ENCODE results near the gene GPATCH3.
A peak's percentile ranks its signal among the peaks of the same experiment; 100 is the strongest.

GPATCH3 gene

GRCh38 chr1:26856181-26856580, 44.1 kb downstream of the GPATCH3 start:
- Histone ChIP-seq H3K4me3 (ENCODE audit: low read depth, low read length) (no peak overlapping the region), H3K27ac (no peak overlapping the region), H3K36me3 (replicated peaks) (peaks cover 27% of the 10 kb centered on the region), H3K27me3 (replicated peaks) (no peaks in the 10 kb centered on the region)
- in situ Hi-C loops (cut with HindIII; ENCODE audit: low pct_ligation_motif_present, low sequenced_read_pairs): no loop called here
- no peak for DNase-seq
- no peak for TF ChIP-seq CTCF (IDR thresholded peaks at IDR 0.05; ENCODE audit: low read depth, low read length, missing control alignments)

- no peak overlapping the region for H3K27ac ChIP-seq
- in situ Hi-C loops (cut with HindIII; ENCODE audit: low pct_ligation_motif_present, low sequenced_read_pairs): no loop called here
- H3K36me3 ChIP-seq (replicated peaks): peaks cover 32% of the 10 kb centered on the region
- no peaks in the 10 kb centered on the region for H3K27me3 ChIP-seq (replicated peaks)
- no peak for DNase-seq
- no peak for TF ChIP-seq CTCF (IDR thresholded peaks at IDR 0.05; ENCODE audit: low read depth, low read length, missing control alignments)
- H3K4me3 ChIP-seq (ENCODE audit: low read depth, low read length): no peak overlapping the region
Observed at GRCh38 chr1:26855636-26856035, 44.6 kb downstream of the GPATCH3 start.

GRCh38 chr1:26854906-26855305, 45.4 kb downstream of the GPATCH3 start:
- Histone ChIP-seq H3K4me3 (ENCODE audit: low read depth, low read length) (no peak overlapping the region), H3K27ac (no peak overlapping the region), H3K36me3 (replicated peaks) (peaks cover 40% of the 10 kb centered on the region), H3K27me3 (replicated peaks) (no peaks in the 10 kb centered on the region)
- DNase-seq: no peak
- in situ Hi-C loops (cut with HindIII; ENCODE audit: low pct_ligation_motif_present, low sequenced_read_pairs): no loop called here
- no peak for TF ChIP-seq CTCF (IDR thresholded peaks at IDR 0.05; ENCODE audit: low read depth, low read length, missing control alignments)

DNA sequence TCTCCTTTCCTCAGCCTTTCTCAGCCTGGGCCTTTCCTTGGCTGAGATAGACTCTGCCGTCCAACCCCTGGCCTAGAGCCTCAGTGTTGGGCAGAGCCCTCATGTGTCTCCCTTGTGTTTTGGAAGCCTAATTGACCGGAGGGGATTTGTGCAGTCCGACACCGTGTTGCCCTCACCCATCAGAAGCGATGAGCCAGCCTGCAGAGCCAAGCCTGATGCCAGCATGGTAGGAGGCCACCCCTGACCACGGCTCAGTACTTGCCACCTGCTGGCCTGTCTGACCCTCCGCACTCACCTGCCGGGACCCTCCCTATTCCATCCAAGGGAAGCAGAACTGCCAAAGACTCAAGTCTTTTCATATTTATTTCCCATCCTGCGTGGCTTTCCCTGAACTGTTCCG, 46.7 kb downstream of the GPATCH3 start:
- Histone ChIP-seq H3K27me3 (replicated peaks) (no peaks in the 10 kb centered on the region), H3K4me3 (ENCODE audit: low read depth, low read length) (no peak overlapping the region), H3K36me3 (replicated peaks) (peaks cover 41% of the 10 kb centered on the region), H3K27ac (no peak overlapping the region)
- TF ChIP-seq CTCF (IDR thresholded peaks at IDR 0.05; ENCODE audit: low read depth, low read length, missing control alignments): no peak
- no peak for DNase-seq
- in situ Hi-C loops (cut with HindIII; ENCODE audit: low pct_ligation_motif_present, low sequenced_read_pairs): no loop called here

DNA sequence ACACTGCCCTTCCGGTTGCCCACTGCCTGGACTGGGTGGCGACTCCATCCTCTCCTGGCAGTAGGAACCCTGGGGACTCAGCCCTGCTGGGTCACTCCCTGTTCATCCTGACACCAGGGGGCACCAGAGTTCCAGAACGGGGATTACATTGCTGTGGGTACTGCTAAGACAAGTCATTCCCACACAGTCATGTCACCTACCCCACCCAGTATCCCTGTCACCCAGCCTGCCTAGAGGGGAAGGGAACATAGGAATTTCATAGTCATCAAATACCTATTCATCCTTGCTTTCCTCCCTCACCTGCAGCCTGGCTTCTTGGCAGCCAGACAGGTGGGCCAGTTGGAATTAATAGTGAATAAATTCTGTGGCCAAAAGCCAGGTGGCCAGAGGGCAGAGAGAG, 47.1 kb downstream of the GPATCH3 start:
- Histone ChIP-seq H3K36me3 (replicated peaks) (peaks cover 43% of the 10 kb centered on the region), H3K4me3 (ENCODE audit: low read depth, low read length) (no peak overlapping the region), H3K27me3 (replicated peaks) (no peaks in the 10 kb centered on the region), H3K27ac (no peak overlapping the region)
- DNase-seq: peak; percentile 80
- peak; percentile 94 for TF ChIP-seq CTCF (IDR thresholded peaks at IDR 0.05; ENCODE audit: low read depth, low read length, missing control alignments)
- in situ Hi-C loops (cut with HindIII; ENCODE audit: low pct_ligation_motif_present, low sequenced_read_pairs): no loop called here

DNA sequence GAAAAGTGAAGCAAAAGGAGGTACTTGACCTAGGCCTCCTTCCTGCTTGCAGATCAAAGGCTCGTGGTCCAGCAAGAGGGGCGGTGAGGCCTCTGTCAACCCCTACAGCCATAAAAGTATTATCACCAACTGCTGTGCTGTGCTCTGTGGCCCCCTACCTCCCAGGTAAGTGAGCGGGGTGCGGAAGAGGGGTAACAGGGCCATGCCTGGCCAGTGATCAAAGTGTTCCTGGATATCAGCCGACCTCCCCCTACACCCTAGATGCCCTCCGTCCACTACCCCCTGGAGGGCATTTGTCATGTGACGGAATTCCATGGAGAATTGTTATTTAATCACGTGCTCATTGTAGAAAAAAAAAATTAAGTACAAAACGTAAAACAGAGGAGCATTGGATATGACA, 47.6 kb downstream of the GPATCH3 start:
- Histone ChIP-seq H3K4me3 (ENCODE audit: low read depth, low read length) (no peak overlapping the region), H3K27ac (no peak overlapping the region), H3K36me3 (replicated peaks) (peaks cover 43% of the 10 kb centered on the region), H3K27me3 (replicated peaks) (no peaks in the 10 kb centered on the region)
- in situ Hi-C loops (cut with HindIII; ENCODE audit: low pct_ligation_motif_present, low sequenced_read_pairs): no loop called here
- no peak for TF ChIP-seq CTCF (IDR thresholded peaks at IDR 0.05; ENCODE audit: low read depth, low read length, missing control alignments)
- no peak for DNase-seq

Measured in brain microvascular endothelial cell (primary cell).